ENCODE results near the gene MED7. TPM values are rescaled to one million over a fixed set of nuclear protein-coding genes. Genes with fewer than 3 reads are reported as not detected.

The MED7 gene
- total and polyA plus RNA-seq, 2 of the 8 experiments (the other 6 are each of a cell fraction or from before 2014, with no cell fraction given) = 6.9 to 9.5 TPM

- TF ChIP-seq CTCF (IDR thresholded peaks at IDR 0.05; ENCODE audit: control extremely low read depth in 1 of 3, insufficient read depth in 1 of 3, low read depth in 1 of 3, low read length in 3 of 3) = no peak
Measured at GRCh38 chr5:157159209-157159751, 16.6 kb upstream of the MED7 start (continued).
